Body of pancreas (tissue), 4 donors: ENCODE data around the gene SYT5. TPM values are rescaled to one million over a fixed set of nuclear protein-coding genes. Genes with fewer than 3 reads are reported as not detected.
A peak's percentile ranks its signal among the peaks of the same experiment; 100 is the strongest.

Experiments
- ATAC-seq: fragments of 150-250 bp; one replicate; pipeline ENCODE4 v1.9.1; 2016
- DNase-seq, 4 donors: peaks; one replicate each; pipeline ENCODE4 v3.0.0-alpha.2; 2019
- H3K27ac ChIP-seq, 4 donors: fragments of 200-600 bp; sonication (generic); 1 replicate in 3 of 4; 2 replicates in 1 of 4; pipeline versions ENCODE4 v1.5.1 to v1.6.1; 2016 to 2019; ENCODE audit warnings: mild to moderate bottlenecking in 1 of 4, mixed read lengths in 1 of 4, moderate library complexity in 1 of 4
- H3K27me3 ChIP-seq, 2 donors: fragments of 200-600 bp; sonication (generic); one replicate each; pipeline ENCODE4 v1.6.0; 2016; ENCODE audit warnings: mild to moderate bottlenecking in 1 of 2
- H3K36me3 ChIP-seq, 2 donors: fragments of 200-600 bp; sonication (generic); replicated peaks in 1 of 2; 2 replicates each; pipeline ENCODE4 v1.5.1; 2016; ENCODE audit warnings: low read depth in 2 of 2; ENCODE audit not compliant: insufficient read depth in 1 of 2
- H3K4me1 ChIP-seq: fragments of 200-600 bp; sonication (generic); one replicate; pipeline ENCODE4 v1.6.0; 2016
- H3K4me3 ChIP-seq, 2 donors: fragments of 200-600 bp; sonication (generic); 1 replicate in 1 of 2; 2 replicates in 1 of 2; pipeline ENCODE4 v1.5.1; 2016 to 2019
- H3K9me3 ChIP-seq, 3 donors: fragments of 200-600 bp; sonication (generic); 1 replicate in 2 of 3; 2 replicates in 1 of 3; pipeline ENCODE4 v1.5.1; 2016
- CTCF ChIP-seq, 7 experiments: fragments of 450-650 bp in 4 of 7; fragments of 200-600 bp in 3 of 7; sonication (generic) in 3 of 7; IDR thresholded peaks; one replicate each; pipeline ENCODE4 v1.5.1; 2016 to 2019; ENCODE audit warnings: antibody characterized with exemption in 7 of 7
- POLR2A ChIP-seq, 3 donors: fragments of 450-650 bp; IDR thresholded peaks; one replicate each; pipeline ENCODE4 v1.6.1; 2016; ENCODE audit warnings: antibody characterized with exemption in 3 of 3, mild to moderate bottlenecking in 2 of 3
- WGBS, 2 donors: methylation state at CpG; one replicate each; pipeline ENCODE4 v1.1.5; 2017; 5-methylcytosine and 5-hydroxymethylcytosine counted together
- intact Hi-C: fragments of 100-400 bp; cut with DNase I; formaldehyde crosslinking; loops from one replicate; pipeline ENCODE4 v1.15.1; 2023
- total RNA-seq, 2 donors: library from RNA; depleted of rRNA; stranded (reverse); fragments of >200 nt; gene quantifications; one replicate each; pipeline ENCODE4 v1.1.0, GENCODE V29; 2016

The SYT5 gene
- total RNA-seq, 2 donors from 2014 or later, result 0.26 TPM; not detected in 1

DNA sequence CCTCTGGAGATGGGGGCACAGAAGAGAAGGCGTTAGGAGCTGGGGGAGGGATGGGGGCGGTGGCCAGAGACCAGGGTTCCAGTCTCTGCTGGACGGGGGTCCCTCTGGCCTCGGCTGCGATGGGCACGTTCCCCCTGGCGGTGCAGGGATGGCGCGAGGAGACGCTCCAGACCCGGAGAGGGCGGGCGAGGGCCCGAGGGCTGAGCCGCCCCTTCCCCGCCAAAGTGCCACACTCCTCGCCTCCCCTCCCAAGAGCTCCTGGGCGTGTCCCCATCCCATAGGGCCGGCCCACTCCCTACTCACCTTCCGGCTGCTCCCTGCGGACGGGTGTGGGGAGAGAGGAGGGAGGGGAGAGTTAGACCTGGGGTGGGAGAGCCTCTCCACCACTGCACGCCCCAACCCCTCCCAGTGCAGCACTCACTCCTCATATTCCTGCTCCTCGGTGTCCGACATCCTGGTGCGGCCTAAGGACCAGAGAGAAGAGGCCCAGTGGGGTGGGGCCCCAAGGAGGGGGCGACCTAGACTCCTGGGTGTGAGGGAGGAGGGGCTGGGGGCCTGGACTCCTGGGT, 33.3 kb downstream of the SYT5 start:
- intact Hi-C loops, result no loop called here
- Histone ChIP-seq H3K4me3 (no peak overlapping the region), H3K27ac (no peak overlapping the region), H3K9me3 (no peaks in the 10 kb centered on the region), H3K36me3 (no peaks in the 10 kb centered on the region), H3K4me1 (peaks cover 2% of the 10 kb centered on the region), H3K27me3 (peaks cover 0 to 19% of the 10 kb centered on the region in 2 donors)
- no peak for TF ChIP-seq POLR2A (IDR thresholded peaks at IDR 0.05)
- peak; percentile 33 for ATAC-seq
- no peak for DNase-seq
- 1 to 2% methylated on average over 6 to 24 of the region's 27 CpGs for WGBS, 2 donors

DNA sequence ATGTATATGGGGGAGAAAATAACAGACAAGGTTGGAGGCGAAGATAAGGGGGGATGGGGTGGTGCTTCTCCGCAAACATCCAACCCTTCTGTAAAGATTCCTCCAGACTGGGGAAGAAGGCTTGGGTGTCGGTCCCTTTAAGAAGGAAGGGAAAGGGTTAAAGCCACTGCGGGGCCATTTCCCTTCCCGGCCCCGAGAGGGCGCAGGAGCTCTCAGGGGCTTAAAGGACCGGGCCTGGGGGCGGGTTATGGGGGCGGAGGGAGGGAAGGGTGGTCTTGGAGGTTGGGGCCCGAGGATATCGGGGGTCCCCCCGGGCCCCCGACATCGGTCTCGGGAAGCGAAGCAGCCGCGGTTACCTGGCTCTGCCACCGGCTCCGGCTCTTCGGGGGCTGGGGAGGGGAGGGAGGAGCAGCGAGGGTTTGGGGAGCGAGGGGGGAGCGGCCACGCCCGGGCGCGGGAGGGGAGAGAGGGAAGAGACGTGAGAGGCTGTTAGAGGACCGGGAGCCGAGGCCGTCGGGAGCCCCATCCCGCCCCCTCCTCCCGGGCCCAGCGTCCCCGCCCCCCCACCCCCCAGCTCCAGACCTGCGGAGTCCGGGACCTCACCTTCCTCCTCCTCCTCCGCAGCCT, 33.9 kb downstream of the SYT5 start:
- Histone ChIP-seq H3K27ac (no peak overlapping the region), H3K4me1 (peaks cover 8% of the 10 kb centered on the region), H3K9me3 (no peaks in the 10 kb centered on the region), H3K36me3 (no peaks in the 10 kb centered on the region), H3K4me3 (no peak overlapping the region), H3K27me3 (peaks cover 0 to 22% of the 10 kb centered on the region in 2 donors)
- TF ChIP-seq CTCF (IDR thresholded peaks at IDR 0.05) (peak in 3 of 7 experiments; percentile 11 to 12 (median 12)), POLR2A (IDR thresholded peaks at IDR 0.05) (no peak)
- ATAC-seq (no peak), DNase-seq (no peak)
- intact Hi-C loops, result no loop called here
- WGBS, 2 donors, result 1 to 4% methylated on average over 6 to 35 of the region's 41 CpGs

- ATAC-seq, result no peak
- WGBS, 2 donors, result 14% methylated on average over 3 of the region's 3 CpGs
- TF ChIP-seq CTCF (IDR thresholded peaks at IDR 0.05), result no peak
- intact Hi-C loops, result no loop called here
- H3K4me1 ChIP-seq, result peaks cover 10% of the 10 kb centered on the region
- no peak overlapping the region for H3K4me3 ChIP-seq
- H3K9me3 ChIP-seq, result no peaks in the 10 kb centered on the region
- H3K27me3 ChIP-seq, result peaks cover 0 to 22% of the 10 kb centered on the region in 2 donors
- H3K36me3 ChIP-seq, result no peaks in the 10 kb centered on the region
- H3K27ac ChIP-seq, result no peak overlapping the region
- no peak for DNase-seq
Observed at GRCh38 chr19:55145232-55145631, 34.9 kb downstream of the SYT5 start.

- DNase-seq (no peak), ATAC-seq (no peak)
- no peak overlapping the region for H3K27ac ChIP-seq
- no peak overlapping the region for H3K4me3 ChIP-seq
- H3K36me3 ChIP-seq, result no peaks in the 10 kb centered on the region
- WGBS, 2 donors, result 23 to 32% methylated on average over 7 to 21 of the region's 21 CpGs
- peaks cover 0 to 22% of the 10 kb centered on the region in 2 donors for H3K27me3 ChIP-seq
- no peak for TF ChIP-seq POLR2A (IDR thresholded peaks at IDR 0.05)
- TF ChIP-seq CTCF (IDR thresholded peaks at IDR 0.05), result no peak
- intact Hi-C loops, result loop anchor here (5.0 kb wide), 1 partner anchor 361 kb away; no protein-coding TSS in a partner anchor
- H3K9me3 ChIP-seq, result no peaks in the 10 kb centered on the region
- peaks cover 10% of the 10 kb centered on the region for H3K4me1 ChIP-seq
Observed at GRCh38 chr19:55141696-55142095, 38.4 kb downstream of the SYT5 start.

- H3K9me3 ChIP-seq, result no peaks in the 10 kb centered on the region
- TF ChIP-seq POLR2A (IDR thresholded peaks at IDR 0.05) (no peak), CTCF (IDR thresholded peaks at IDR 0.05) (no peak)
- 43 to 54% methylated on average over 9 of the region's 9 CpGs for WGBS, 2 donors
- H3K4me3 ChIP-seq, result no peak overlapping the region
- intact Hi-C loops, result loop anchor here (5.0 kb wide), 1 partner anchor 279 kb away; no protein-coding TSS in a partner anchor
- H3K4me1 ChIP-seq, result peaks cover 10% of the 10 kb centered on the region
- H3K36me3 ChIP-seq, result no peaks in the 10 kb centered on the region
- ATAC-seq (no peak), DNase-seq (no peak)
- no peak overlapping the region for H3K27ac ChIP-seq
- H3K27me3 ChIP-seq, result peaks cover 0 to 19% of the 10 kb centered on the region in 2 donors
Observed at GRCh38 chr19:55137915-55138314, 42.2 kb downstream of the SYT5 start.
